K562 (cell line): ENCODE results near the gene PODXL2. TPM values are rescaled to one million over a fixed set of nuclear protein-coding genes. Genes with fewer than 3 reads are reported as not detected.

Experiments
- ATAC-seq: fragments of 200-7000 bp; cut with Tn5 transposase; 3 replicates; pipeline ENCODE4 v1.9.1; 2020; ENCODE audit warnings: moderate library complexity
- BruUV-seq: library from RNA; stranded (reverse); fragments of 400-500 nt; replicated peaks from 2 replicates; lab custom pipeline; 2021; lab: Mats Ljungman, UMichigan
- CTCF ChIA-PET: fragments of 300-600 bp; formaldehyde crosslinking; extraction: SDS; loops from one replicate; lab custom pipeline; 2021; ENCODE audit warnings: low intra/inter-chr PET ratio; lab: Yijun Ruan, JAX
- POLR2A ChIA-PET: fragments of 300-600, 350-650 bp; sonication (Branson Sonifier 250); formaldehyde crosslinking; extraction: SDS; loops from one replicate; lab custom pipeline; 2021; ENCODE audit warnings: antibody characterized with exemption, inconsistent platforms; lab: Yijun Ruan, JAX
- DNase-seq, 4 experiments: peaks; one replicate each; pipeline versions ENCODE4 v3.0.0 to v3.0.0-alpha.2; 2011 to 2018; ENCODE audit warnings: low spot score in 3 of 4, mixed read lengths in 3 of 4; ENCODE audit errors: extremely low read depth in 1 of 4
- FAIRE-seq: peaks from 2 replicates; lab custom pipeline; 2011; peaks lifted over from hg19 to GRCh38; lab: Jason Lieb, UNC
- H2AFZ ChIP-seq: 2 replicates; pipeline ENCODE4 v1.6.0; 2011; ENCODE audit warnings: low read depth, low read length, control low read depth, inconsistent platforms
- H3K27ac ChIP-seq: fragments of 200-600 bp; 3 replicates; pipeline ENCODE4 v1.8.0; 2011; ENCODE audit warnings: low read depth, mild to moderate bottlenecking, control low read depth, inconsistent platforms, low read length, moderate library complexity, mixed read lengths; ENCODE audit errors: extremely low read depth
- H3K27me3 ChIP-seq, 2 experiments: fragments of 300-600 bp in 1 of 2; 2 replicates in 1 of 2; 3 replicates in 1 of 2; pipeline versions ENCODE4 v1.6.0 to v1.8.0; 2011; ENCODE audit warnings: inconsistent platforms in 2 of 2, low read length in 2 of 2, mild to moderate bottlenecking in 1 of 2, mixed read lengths in 1 of 2, moderate library complexity in 1 of 2; ENCODE audit not compliant: control insufficient read depth in 2 of 2, insufficient read depth in 2 of 2
- H3K36me3 ChIP-seq: fragments of 300-600 bp; 3 replicates; pipeline ENCODE4 v1.8.0; 2011; ENCODE audit warnings: mild to moderate bottlenecking, low read length, inconsistent platforms; ENCODE audit not compliant: control insufficient read depth, insufficient read depth
- H3K4me1 ChIP-seq, 2 experiments: fragments of 200-600 bp in 1 of 2; replicated peaks in 1 of 2; 2 replicates in 1 of 2; 3 replicates in 1 of 2; pipeline versions ENCODE4 v1.5.1 to v1.8.0; 2011; ENCODE audit warnings: inconsistent platforms in 2 of 2, low read length in 2 of 2, mild to moderate bottlenecking in 1 of 2, mixed read lengths in 1 of 2, moderate library complexity in 1 of 2; ENCODE audit not compliant: control insufficient read depth in 2 of 2, insufficient read depth in 2 of 2
- H3K4me2 ChIP-seq: 2 replicates; pipeline ENCODE4 v1.6.1; 2011; ENCODE audit warnings: low read length, control low read depth, inconsistent platforms, mixed read lengths; ENCODE audit not compliant: insufficient read depth
- H3K4me3 ChIP-seq: fragments of 200-600 bp; sonication (generic), shearing (Covaris generic); 2 replicates; pipeline ENCODE4 v1.5.1; 2016; ENCODE audit warnings: control low read depth, inconsistent platforms
- H3K79me2 ChIP-seq: fragments of 200-600 bp; 3 replicates; pipeline ENCODE4 v1.8.0; 2011; ENCODE audit warnings: low read length, inconsistent platforms; ENCODE audit not compliant: control insufficient read depth, insufficient read depth
- H3K9ac ChIP-seq, 2 experiments: 2 replicates each; pipeline versions ENCODE4 v1.6.0 to v1.6.1; 2011; ENCODE audit warnings: low read depth in 2 of 2, low read length in 2 of 2, control low read depth in 1 of 2, inconsistent platforms in 1 of 2, mild to moderate bottlenecking in 1 of 2, mixed read lengths in 1 of 2; ENCODE audit not compliant: insufficient read depth in 1 of 2
- H3K9me1 ChIP-seq: one replicate; pipeline ENCODE4 v1.6.0; 2011; ENCODE audit warnings: inconsistent platforms, mild to moderate bottlenecking, low read length, moderate library complexity; ENCODE audit not compliant: control insufficient read depth, insufficient read depth
- H3K9me3 ChIP-seq: replicated peaks from 2 replicates; pipeline ENCODE4 v1.5.1; 2011; ENCODE audit warnings: low read depth, low read length, inconsistent platforms; ENCODE audit not compliant: control insufficient read depth, insufficient read depth
- H4K20me1 ChIP-seq: replicated peaks from 2 replicates; pipeline ENCODE4 v1.6.1; 2011; ENCODE audit warnings: low read length, inconsistent platforms, mixed read lengths; ENCODE audit not compliant: control insufficient read depth, insufficient read depth
- CBX1 ChIP-seq: sonication (generic); IDR thresholded peaks from 2 replicates; pipeline ENCODE4 v1.6.1; 2016; ENCODE audit warnings: antibody characterized with exemption, low read depth, mild to moderate bottlenecking
- HNRNPUL1 ChIP-seq: fragments of 200-400 bp; formaldehyde crosslinking; IDR thresholded peaks from 2 replicates; pipeline ENCODE4 v1.6.1; 2017; ENCODE audit warnings: low read length
- KDM2B ChIP-seq: fragments of 250-450 bp; sonication (Bioruptor Pico); IDR thresholded peaks from 2 replicates; pipeline ENCODE4 v1.8.0; 2021; ENCODE audit warnings: mild to moderate bottlenecking, moderate library complexity
- MAZ ChIP-seq, 2 experiments: fragments of 450-650 bp in 1 of 2; sonication (generic) in 1 of 2; formaldehyde crosslinking; IDR thresholded peaks in 1 of 2; conservative IDR thresholded peaks in 1 of 2; 2 replicates each; pipeline versions ENCODE4 v1.4.0 to v1.5.0; 2020; ENCODE audit warnings: mild to moderate bottlenecking in 1 of 2, missing genetic modification reagents in 1 of 2
- NR1H2 ChIP-seq: sonication (generic); formaldehyde crosslinking; IDR thresholded peaks from 2 replicates; pipeline ENCODE4 v1.4.0; 2020; ENCODE audit warnings: mild to moderate bottlenecking, missing genetic modification reagents
- RAD51 ChIP-seq: fragments of 450-650 bp; IDR thresholded peaks from 2 replicates; pipeline ENCODE4 v1.7.1; 2016; ENCODE audit warnings: low read depth, mild to moderate bottlenecking, borderline replicate concordance
- THRB ChIP-seq: fragments of 450-650 bp; formaldehyde crosslinking; conservative IDR thresholded peaks from 2 replicates; pipeline ENCODE4 v1.4.0; 2022; ENCODE audit warnings: mild to moderate bottlenecking, missing genetic modification characterization
- ZFP36 ChIP-seq: fragments of 150-350 bp; IDR thresholded peaks from 2 replicates; pipeline ENCODE4 v1.6.1; 2018; ENCODE audit warnings: low read length, low read depth; ENCODE audit not compliant: partially characterized antibody
- ZNF224 ChIP-seq: sonication (generic); formaldehyde crosslinking; IDR thresholded peaks from 2 replicates; pipeline ENCODE4 v1.8.0; 2022; ENCODE audit warnings: mild to moderate bottlenecking, missing genetic modification reagents
- ZNF354B ChIP-seq: fragments of 250-450 bp; sonication (Bioruptor Pico); IDR thresholded peaks from 2 replicates; pipeline ENCODE4 v1.4.0; 2020
- ZNF444 ChIP-seq: fragments of 250-450 bp; sonication (Bioruptor Pico); IDR thresholded peaks from 2 replicates; pipeline ENCODE4 v1.4.0; 2020; ENCODE audit warnings: mild to moderate bottlenecking, moderate library complexity
- WGBS: fragments of 100-300 bp; shearing (Covaris generic); methylation state at CpG from one replicate; pipeline ENCODE4 v1.1.6; 2016; ENCODE audit warnings: low coverage, mixed read lengths; ENCODE audit not compliant: insufficient coverage; ENCODE audit errors: missing lambda C conversion rate; 5-methylcytosine and 5-hydroxymethylcytosine counted together
- in situ Hi-C: fragments of 300-500 bp; cut with MboI; formaldehyde crosslinking; loops from 4 replicates; pipeline ENCODE4 v1.15.0; 2018; ENCODE audit warnings: inconsistent platforms, mixed read lengths
- intact Hi-C: fragments of 100-400 bp; cut with micrococcal nuclease; formaldehyde crosslinking; loops from 2 replicates; pipeline ENCODE4 v1.14.2; 2022
- polyA plus RNA-seq, 8 experiments: library from polyadenylated mRNA; depleted of rRNA in 4 of 8; stranded (reverse) in 5 of 8; unstranded in 3 of 8; fragments of >200 nt; fragmentation: Nextera tagmentation in 2 of 8; fragmentation: Illumina TruSeq in 1 of 8; extraction: Ambion mirVana in 2 of 8; extraction: Trizol in 1 of 8; gene quantifications; 2 replicates each; pipeline versions ENCODE4 v1.2.1 to v1.2.3, GENCODE V29; 2011 to 2014; ENCODE audit warnings: inconsistent platforms in 1 of 8, missing spikeins in 1 of 8
- total RNA-seq, 7 experiments: library from RNA; depleted of rRNA in 6 of 7; stranded (reverse); fragments of >200 nt in 6 of 7; fragmentation: Illumina TruSeq in 2 of 7; extraction: Trizol in 2 of 7; gene quantifications; 2 replicates each; pipeline versions ENCODE4 v1.2.1 to v1.2.3, GENCODE V29; 2011 to 2021; ENCODE audit warnings: low replicate concordance in 1 of 7
- TF ChIP-seq, protein P1 (sequence below): fragments of 250-450 bp; sonication (Bioruptor Pico); IDR thresholded peaks from 2 replicates; pipeline ENCODE4 v1.9.0; 2021; ENCODE audit warnings: mild to moderate bottlenecking
- TF ChIP-seq, protein P2 (sequence below), 3 experiments: IDR thresholded peaks in 2 of 3; conservative IDR thresholded peaks in 1 of 3; 2 replicates each; pipeline ENCODE4 v1.5.1; 2011 to 2012; ENCODE audit warnings: low read length in 3 of 3, mild to moderate bottlenecking in 3 of 3, control low read depth in 2 of 3, improper control_type of control experiment in 1 of 3, inconsistent platforms in 1 of 3, low read depth in 1 of 3, mixed read lengths in 1 of 3, moderate library complexity in 1 of 3; ENCODE audit not compliant: insufficient read depth in 2 of 3

PODXL2 gene
- total and polyA plus RNA-seq, 9 of the 15 experiments (the other 6 are each of a cell fraction or from before 2014, with no cell fraction given) = 0.03 to 52.5 (median 21.9) TPM

DNA sequence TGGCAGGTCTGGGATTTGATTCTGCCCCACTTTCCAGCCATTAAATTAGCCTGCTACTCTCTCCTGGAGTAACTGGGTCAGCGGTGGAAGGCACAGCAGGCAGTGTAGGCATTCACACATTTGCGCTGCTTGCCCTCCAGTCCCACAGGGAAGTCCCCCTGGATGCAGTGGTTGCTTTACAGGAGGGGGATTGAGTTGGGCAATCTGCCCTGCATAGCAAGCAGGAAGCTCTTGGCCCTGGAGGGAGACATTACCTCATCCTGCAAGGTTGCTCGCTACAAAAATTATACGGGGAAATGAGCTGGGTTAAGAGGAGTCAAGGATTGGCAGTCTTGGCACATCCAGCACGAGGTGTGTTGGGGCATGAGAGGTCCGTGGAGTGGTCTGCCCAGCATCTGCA, 16.0 kb upstream of the PODXL2 start:
- Histone ChIP-seq H2AFZ (no peak overlapping the region), H3K27ac (no peak overlapping the region), H4K20me1 (no peaks in the 10 kb centered on the region; the same call in none of the 2 replicates), H3K4me3 (no peak overlapping the region), H3K79me2 (no peaks in the 10 kb centered on the region; the same call in 1 of the 3 replicates), H3K9ac (no peak overlapping the region), H3K36me3 (peaks cover 96% of the 10 kb centered on the region; the same call in 2 of the 3 replicates), H3K9me3 (no peaks in the 10 kb centered on the region), H3K9me1 (no peaks in the 10 kb centered on the region), H3K4me1 (no peaks in the 10 kb centered on the region), H3K27me3 (no peaks in the 10 kb centered on the region), H3K4me2 (no peak overlapping the region)
- POLR2A ChIA-PET = interaction anchor here (0.6 to 3.4 kb wide), 3 partner anchors 8 to 15 kb away, joined by 3 to 18 read pairs (median 4); partner anchors contain the start of gene MCM2
- in situ Hi-C loops = no loop called here
- whole genome bisulfite sequencing = 94% methylated on average over 6 of the region's 6 CpGs
- intact Hi-C loops = no loop called here
- no peak for TF ChIP-seq ZNF444 (CRISPR knock-in tag)
- TF ChIP-seq ZFP36 = no peak
- TF ChIP-seq ZNF224 (CRISPR knock-in tag) = no peak
- TF ChIP-seq KDM2B (CRISPR knock-in tag) = no peak
- TF ChIP-seq CBX1 = no peak
- TF ChIP-seq RAD51 = no peak
- no TSS peak for BruUV-seq
- FAIRE-seq (no peak), ATAC-seq (no peak), DNase-seq (no peak)
- CTCF ChIA-PET = no interaction called here

DNA sequence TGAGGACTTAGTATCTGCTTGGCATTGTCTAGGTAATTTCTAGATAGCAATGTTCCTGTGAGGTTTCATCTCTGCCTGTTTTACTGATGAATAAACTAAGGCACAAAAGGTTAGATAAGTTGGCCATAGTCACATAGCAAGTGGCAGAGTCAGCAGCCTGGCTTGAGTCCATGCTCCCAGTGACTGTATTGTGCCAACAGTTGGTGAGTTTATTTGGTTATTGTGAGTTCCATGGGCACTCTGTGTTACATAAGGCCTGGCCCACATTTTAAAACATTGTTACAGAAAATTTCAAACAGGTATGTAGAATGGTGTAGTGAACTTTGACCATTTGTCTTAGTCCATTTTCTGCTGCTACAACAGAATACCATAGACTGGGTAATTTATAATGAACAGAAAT, 15.6 kb upstream of the PODXL2 start:
- CTCF ChIA-PET = no interaction called here
- Histone ChIP-seq H3K4me2 (no peak overlapping the region), H3K9me1 (no peaks in the 10 kb centered on the region), H3K27me3 (no peaks in the 10 kb centered on the region), H3K27ac (no peak overlapping the region), H3K9me3 (no peaks in the 10 kb centered on the region), H3K36me3 (peaks cover 96% of the 10 kb centered on the region; the same call in 2 of the 3 replicates), H3K9ac (no peak overlapping the region), H3K4me3 (no peak overlapping the region), H2AFZ (no peak overlapping the region), H3K79me2 (no peaks in the 10 kb centered on the region; the same call in 1 of the 3 replicates), H3K4me1 (no peaks in the 10 kb centered on the region), H4K20me1 (no peaks in the 10 kb centered on the region; the same call in none of the 2 replicates)
- in situ Hi-C loops (no loop called here), intact Hi-C loops (no loop called here)
- no peak for DNase-seq
- ATAC-seq = no peak
- no peak for FAIRE-seq
- POLR2A ChIA-PET = interaction anchor here (0.6 to 1.2 kb wide), 2 partner anchors 12 to 15 kb away, joined by 3 to 4 read pairs; partner anchors contain the start of gene MCM2
- no TSS peak for BruUV-seq
- no peak for TF ChIP-seq ZFP36
- TF ChIP-seq HNRNPUL1 = no peak
- TF ChIP-seq THRB = no peak
- TF ChIP-seq, protein P1, sequence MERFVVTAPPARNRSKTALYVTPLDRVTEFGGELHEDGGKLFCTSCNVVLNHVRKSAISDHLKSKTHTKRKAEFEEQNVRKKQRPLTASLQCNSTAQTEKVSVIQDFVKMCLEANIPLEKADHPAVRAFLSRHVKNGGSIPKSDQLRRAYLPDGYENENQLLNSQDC (CRISPR knock-in tag) = no peak
- no peak for TF ChIP-seq MAZ (CRISPR knock-in tag; conservative IDR thresholded peaks at IDR 0.05 in 1 of 2, IDR thresholded peaks at IDR 0.05 in 1 of 2)
- no peak for TF ChIP-seq ZNF354B (CRISPR knock-in tag)
- TF ChIP-seq, protein P2, sequence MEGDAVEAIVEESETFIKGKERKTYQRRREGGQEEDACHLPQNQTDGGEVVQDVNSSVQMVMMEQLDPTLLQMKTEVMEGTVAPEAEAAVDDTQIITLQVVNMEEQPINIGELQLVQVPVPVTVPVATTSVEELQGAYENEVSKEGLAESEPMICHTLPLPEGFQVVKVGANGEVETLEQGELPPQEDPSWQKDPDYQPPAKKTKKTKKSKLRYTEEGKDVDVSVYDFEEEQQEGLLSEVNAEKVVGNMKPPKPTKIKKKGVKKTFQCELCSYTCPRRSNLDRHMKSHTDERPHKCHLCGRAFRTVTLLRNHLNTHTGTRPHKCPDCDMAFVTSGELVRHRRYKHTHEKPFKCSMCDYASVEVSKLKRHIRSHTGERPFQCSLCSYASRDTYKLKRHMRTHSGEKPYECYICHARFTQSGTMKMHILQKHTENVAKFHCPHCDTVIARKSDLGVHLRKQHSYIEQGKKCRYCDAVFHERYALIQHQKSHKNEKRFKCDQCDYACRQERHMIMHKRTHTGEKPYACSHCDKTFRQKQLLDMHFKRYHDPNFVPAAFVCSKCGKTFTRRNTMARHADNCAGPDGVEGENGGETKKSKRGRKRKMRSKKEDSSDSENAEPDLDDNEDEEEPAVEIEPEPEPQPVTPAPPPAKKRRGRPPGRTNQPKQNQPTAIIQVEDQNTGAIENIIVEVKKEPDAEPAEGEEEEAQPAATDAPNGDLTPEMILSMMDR (IDR thresholded peaks at IDR 0.05 in 2 of 3, conservative IDR thresholded peaks at IDR 0.05 in 1 of 3; ENCODE audit: insufficient read depth in 2 of 3, low read depth in 1 of 3, low read length in 3 of 3) = no peak
- no peak for TF ChIP-seq NR1H2 (CRISPR knock-in tag)
